ENCODE results near the gene POLE4.

The POLE4 gene

DNA sequence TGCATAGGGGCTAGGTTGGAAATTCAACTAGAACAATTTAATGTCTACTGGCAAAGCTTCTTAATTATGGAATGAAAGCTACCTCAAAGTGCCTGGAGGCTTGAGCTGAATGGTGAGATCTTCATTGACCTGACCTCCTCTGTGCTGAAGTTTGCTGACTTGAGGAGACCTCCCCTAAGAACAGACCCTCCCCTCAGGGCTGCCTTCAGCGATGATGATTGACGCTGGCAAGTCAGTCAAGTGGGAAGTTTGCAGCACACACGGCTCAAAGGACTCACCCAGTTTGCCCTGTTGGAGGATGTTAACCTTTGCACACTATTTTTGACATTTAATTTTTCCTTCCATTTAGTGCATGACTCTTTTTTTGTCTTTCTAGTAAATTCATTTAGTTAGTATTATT is 17.2 kb upstream of the POLE4 start:
- no peak for DNase-seq

DNA sequence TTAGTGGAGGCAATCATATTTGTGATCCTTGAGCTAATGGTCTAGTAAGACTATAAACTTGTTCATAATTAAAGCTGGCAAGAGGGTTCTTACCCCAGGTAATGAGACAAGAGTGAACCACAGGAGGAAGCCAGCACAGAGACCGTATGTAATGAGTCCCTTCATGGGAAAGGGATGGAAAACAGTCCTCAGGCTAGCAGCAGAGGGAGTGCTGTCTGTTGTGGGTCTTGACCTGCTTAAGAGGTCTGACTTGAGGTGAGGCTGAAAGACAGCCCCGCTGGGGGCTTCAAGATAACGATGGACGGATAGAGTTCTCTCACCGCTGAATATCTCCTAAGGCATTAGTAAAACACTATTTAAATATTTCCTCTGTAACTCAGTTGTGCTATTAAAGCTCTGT is 16.2 kb upstream of the POLE4 start:
- DNase-seq = no peak

DNA sequence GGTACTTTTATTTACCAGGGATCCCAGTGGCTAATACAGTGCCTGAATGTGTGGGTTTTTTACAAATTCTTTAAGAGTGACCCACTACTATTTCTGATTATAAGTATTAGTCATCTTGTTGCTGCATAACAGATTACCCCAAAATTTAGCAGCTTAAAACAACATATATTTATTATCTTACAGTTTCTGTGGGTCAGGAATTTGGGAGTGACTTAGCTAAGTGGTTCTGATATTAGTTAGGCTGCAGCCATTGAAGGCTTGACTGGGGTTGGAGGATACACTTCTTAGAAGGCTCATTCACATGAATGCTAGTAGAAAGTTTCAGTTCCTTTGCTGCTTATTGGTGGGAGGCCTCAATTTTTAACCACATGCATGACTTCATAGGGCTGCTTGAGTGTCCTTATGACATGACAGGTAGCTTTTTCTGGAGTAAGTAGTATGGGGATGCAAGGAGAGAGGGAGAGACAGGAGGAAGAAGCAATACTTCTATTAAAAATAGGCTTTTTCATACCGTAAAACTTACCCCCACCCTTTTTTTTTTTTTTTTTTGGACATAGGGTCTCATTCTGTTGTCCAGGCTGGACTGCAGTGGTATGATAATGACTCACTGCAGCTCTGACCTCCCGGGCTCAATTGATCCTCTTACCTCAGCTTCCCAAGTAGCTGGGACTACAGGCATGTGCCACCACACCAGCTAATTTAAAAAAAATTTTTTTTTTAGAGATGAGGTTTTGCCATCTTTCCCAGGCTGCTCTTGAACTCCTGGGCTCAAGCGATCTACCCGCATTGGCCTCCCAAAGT is 13.3 kb upstream of the POLE4 start:
- DNase-seq = no peak

DNA sequence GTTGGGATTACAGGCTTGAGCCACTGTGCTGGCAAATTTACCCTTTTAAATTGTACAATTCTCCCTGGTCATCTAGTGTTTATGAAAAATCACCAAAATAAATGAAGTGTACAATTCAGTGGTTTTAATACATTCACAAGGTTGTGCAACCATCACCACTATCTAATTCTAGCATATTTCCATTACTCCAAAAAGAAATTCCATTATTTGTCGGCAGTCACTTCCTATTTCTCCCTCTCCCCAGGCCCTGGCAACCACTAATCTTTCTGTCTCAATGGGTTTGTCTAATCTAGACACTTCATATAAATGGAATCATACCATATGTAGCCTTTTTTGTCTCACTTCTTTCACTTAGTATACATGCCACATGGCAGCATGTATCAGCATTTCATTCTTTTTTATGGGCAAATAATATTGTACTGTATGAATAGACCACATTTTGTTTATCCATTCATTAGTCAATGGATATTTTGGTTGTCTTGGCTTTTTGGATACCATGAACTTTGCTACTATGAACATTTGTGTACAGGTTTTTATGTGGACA is 12.6 kb upstream of the POLE4 start:
- no peak for DNase-seq

DNA sequence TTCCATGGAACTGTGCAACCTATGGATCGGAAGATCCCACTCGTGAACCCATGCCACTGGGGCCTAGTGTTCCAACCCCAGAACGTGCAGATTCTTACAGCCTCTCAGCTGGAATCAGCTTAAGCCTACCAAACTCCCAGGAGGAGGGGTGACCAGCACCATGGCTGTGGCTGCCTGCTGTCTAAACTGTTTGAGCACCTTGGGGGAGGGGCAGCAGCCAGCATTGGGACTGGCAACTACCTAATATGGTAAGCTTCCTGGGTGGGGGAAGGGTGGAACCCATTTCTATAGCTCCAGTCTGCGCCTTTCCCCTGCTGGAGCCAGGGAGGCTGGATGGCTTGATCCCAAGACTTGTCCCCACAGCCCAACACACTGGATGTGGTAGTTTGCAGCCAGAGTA is 10.7 kb upstream of the POLE4 start:
- DNase-seq = no peak

DNA sequence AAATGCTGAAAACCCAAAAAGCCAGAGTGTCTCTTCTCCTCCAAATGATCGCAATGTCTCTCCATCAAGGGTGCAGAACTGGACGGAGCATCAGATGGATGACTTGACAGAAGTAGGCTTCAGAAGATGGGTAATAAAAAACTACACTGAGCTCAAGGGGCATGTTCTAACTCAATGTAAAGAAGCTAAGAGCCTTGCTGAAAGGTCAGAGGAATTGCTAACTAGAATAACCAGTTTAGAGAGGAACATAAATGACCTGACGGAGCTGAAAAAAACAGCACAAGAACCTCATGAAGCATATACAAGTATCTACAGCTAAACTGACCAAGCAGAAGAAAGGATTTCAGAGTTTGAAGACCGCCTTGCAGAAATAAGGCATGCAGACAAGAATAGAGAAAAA is 9.7 kb upstream of the POLE4 start:
- no peak for DNase-seq

DNA sequence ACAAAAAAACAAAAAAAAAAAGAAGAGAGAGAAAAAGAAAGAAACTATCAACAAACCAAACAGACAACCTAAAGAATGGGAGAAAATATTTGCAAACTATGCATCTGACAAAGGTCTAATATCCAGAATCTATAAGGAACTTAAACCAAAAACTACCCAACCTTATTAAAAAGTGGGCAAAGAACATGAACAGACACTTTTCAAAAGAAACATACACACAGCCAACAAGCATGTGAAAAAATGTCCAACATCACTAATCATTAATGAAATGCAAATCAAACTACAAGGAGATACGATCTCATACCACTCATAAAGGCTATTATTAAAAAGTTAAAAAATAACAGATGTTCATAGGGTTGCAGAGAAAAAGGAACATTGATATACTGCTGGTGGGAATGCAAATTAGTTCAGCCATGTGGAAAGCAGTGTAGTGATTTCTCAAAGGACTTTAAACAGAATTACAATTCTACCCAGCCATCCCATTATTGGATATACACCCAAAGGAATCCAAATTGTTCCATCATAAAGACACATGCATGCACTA is 7.2 kb upstream of the POLE4 start:
- DNase-seq = no peak

DNA sequence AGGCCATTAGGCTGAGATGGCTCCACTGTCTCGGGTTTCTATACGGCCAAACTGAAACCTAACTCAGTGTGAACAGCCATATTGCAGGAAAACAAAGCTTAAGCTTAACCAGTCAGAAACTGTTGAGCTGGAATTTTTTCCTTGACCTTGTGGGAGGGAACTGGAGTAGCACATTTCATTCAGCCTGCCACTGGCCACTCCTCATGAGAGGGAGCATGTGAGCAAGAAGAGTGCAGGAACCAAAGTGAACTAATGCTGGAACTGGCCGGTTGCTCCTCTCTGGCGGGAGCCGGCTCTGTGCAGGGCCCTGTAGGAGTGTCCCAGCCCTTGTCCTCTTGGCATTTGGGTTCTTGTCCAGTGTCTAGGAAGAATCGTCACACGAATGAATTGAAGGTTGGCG is 5.9 kb upstream of the POLE4 start:
- no peak for DNase-seq

DNA sequence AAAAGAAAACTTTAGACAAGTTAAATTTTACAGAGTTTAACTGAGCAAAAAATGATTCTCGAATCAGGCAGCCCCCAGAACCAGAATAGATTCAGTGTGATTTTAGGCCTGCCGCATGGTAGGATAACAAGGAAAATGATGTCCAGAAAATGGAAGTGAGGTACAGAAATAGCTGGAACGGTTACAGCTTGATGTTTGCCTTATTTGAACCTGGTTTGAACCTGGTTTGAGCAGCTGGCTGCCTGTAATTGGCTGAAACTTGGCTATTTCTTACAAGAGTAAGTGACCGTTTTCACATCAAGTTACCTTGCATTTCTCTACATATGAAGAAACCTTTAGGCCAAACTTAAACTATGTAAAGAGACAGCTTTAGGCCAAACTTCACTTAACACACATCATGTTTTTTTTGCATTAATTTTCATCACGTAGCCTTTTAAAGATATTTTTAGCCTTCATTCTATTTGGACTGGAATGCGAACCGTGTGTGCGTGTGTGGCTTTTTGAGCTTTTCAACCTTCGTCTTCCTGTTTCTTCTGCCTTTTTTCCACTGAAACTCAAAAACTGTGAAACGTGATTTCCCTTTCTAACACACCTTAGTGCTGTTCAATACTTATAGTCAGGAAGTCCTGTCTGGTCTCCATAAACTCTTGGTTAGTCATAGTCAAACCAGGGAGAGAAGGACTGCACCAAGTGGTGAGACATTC is 4.5 kb upstream of the POLE4 start:
- no peak for DNase-seq

DNA sequence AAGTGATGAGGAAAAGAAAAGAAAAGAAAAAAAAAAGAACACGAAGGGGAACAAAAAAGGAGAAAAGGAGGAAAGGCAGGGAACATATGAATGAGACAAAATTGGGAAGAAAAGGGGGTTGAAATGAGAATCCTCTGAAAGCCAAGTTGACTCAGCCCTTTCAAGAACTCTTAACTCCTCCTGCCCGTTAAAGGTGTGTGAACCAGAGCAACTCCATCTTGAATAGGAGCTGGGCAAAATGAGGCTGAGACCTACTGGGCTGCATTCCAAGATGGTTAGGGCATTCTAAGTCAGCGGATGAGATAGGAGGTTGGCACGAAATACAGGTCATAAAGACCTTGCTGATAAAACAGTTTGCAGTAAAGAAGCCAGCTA is 4.0 kb upstream of the POLE4 start:
- no peak for DNase-seq

DNA sequence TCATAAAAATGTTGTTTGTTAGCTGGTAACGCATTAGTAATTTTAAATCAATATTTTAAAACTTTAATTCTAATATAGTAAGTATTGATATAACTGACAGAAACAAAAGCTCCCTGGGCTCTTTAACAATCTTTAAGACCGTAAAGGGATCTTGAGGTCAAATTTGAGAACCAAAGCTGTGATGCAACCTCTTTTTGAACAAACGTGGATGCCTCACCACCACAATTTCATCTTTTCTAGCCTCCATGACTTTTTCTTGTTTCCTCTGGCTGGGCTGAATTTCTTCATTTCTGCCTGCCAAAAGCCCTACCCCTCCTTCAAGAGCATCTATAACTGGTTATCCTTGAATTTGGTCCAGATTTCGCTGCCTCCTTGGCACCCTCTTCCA is 563 bp upstream of the POLE4 start:
- no peak for DNase-seq

DNA sequence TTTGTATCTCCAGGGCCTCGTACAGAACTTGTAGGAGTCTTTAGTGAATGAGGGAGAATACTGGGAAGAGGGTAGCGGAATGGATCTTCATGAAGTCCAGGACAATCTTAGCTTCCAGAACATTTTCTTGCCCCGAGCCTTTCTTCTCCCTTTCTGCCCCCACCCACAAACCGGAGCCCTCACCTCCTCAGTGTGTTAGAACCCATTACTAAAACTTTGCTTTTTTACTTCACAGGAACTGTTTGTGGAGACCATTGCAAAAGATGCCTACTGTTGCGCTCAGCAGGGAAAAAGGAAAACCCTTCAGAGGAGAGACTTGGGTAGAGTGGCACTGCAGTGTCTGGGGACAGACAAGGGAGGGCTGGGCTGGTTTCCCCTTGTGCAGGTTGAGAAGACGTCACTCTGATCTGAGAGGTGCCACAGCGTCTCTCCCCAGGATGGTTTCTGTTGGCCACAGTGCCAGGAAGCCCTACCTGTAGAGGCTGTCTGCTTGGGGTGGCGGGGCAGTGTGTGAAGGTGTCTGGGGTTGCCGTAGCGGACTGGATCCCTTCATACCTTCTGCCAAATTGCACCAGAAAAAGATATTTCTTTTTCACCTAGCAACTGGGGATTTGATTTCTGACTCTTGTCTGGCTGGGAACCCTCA is 786 bp downstream of the POLE4 start:
- DNase-seq = peak; percentile 9

DNA sequence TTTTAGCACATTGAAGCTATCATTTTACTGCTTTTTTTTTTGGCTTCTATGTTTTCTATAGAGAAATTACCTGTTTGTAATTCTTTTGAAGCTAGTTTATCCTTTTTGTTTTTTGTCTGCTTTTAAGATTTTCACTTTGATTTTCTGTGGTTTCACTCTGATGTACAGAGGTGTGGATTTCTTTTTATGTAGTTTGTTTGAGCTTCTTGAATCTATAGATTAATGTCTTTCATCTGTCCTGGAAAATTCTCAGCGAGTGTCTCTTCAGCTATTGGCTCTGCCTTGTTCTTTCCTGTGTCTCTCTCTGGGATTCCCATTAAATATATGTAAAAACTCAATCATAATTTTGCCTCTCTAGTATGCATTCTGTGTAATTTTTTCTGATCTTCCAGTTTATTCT is 8.4 kb downstream of the POLE4 start:
- no peak for DNase-seq

DNA sequence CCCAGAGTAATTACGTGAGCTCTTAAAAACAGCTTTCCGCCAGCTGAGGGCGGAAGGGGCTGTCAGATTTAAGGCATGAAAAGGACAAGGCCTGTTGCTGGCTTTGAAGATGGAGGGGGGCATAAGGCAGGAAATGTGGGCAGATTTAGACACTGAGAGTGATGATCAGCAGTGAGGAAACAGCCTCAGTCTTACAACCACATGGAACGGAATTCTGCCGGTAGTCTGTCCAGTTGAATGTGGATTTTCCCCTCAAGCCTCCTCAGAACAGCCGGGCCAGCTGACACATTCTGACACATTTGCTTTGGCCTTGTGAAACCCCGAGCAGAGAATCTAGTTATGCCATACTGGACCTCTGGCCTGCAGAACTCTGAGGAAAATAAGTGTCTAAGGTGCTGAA is 16.6 kb downstream of the POLE4 start:
- DNase-seq = no peak

DNA sequence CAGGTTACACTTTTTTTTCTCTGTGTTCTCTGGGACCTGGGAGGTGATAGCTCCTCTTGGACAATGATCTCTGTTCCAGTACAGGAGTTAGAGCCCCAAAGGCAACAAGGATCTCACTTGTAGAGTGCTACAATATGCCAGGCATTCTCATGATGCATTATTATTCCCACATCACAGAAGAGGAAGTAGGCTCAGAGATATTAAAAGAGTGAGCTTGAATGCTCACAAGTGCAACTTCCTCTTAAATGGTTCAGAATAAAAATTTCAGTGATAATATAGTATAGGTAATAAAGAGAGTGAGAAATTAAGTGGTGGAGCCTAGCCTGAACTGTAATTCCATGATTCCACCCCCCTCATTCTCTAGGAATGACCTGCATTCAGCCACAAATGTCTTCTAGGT is 21.4 kb downstream of the POLE4 start:
- DNase-seq = no peak

DNA sequence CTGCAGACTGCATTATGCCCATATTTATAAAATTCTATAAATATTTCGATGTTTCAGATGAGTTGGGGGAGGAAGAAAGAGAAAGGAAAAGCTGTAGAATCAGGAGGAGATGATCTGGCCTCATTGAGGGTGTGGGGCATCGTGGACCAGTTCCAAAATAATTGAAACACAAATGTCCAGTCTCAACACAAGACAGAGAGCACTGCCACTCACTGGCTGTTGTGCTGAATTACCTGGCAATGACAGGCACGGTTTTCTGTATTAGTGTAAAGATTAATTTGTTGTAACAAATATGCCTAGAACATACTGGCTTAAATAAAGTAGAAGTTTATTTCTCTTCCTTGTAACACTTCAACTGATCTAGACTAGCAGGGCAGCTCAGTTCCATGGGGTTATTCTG is 24.1 kb downstream of the POLE4 start:
- DNase-seq = no peak

DNA sequence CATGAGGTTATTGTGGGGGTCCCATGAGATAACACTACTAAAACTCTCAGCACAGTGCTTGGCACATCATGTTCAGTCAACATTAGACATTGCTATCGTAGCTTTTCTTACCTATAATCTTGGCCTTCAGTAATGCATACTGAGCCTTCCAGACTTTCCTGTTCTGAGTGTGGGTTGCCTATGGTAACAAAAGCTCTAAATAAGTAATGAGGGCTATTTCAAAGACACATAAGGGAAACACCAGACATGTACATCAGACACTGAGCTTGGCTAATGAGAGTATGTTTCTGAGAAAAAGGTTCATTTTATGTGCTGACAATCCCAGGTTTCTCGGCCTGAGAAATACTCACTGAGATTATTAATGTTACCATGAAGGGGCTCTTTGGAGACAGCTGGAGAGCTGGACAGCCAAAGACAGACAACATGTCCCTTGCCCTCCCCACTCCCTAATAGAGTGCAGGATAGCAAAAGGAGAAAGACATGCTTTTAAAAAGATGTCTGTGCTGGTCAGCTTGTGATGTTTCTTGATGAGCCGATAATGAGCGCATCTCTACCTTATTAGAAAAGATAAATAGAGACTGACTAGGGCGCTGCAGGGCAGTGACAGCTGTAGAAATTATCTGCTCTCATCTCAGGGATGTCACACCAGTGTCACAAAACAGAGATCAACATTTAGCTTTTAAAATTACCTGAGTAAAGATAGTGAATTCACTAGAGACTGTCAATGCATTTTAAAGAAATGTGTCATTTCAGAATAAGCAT is 25.4 kb downstream of the POLE4 start:
- no peak for DNase-seq

DNA sequence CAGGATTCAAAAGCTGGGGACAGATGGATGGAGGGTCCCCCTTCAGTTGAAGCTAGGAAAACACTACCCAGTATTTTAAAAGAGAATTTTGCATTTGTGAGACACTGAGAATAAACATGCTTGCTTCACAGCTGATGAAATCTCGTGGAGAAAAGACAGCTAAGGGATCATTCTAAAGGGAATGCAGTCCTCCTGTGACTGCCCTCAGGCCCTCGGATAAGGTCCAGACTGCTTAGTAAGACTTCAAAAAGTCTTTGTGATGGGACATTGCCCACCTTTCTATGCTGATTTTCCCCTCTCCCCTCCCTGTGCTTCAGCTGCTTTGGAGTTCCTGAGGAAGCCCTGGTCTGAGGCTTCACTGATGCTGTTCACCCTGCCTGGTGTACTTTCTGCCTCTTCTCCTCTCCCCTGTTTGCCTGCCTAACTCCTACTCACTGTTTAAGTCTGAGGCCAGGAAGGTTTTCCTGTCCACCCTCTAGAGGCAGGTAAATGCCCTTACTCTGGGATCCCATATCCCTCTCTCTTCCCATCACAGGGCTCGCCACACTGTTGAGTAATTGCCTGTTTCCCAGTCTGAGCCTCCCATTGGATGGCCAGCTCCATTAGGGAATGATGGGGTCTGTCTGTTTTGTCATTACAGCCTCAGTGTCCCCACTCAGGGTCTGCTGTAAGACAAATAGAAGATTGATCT is 26.6 kb downstream of the POLE4 start:
- no peak for DNase-seq

DNA sequence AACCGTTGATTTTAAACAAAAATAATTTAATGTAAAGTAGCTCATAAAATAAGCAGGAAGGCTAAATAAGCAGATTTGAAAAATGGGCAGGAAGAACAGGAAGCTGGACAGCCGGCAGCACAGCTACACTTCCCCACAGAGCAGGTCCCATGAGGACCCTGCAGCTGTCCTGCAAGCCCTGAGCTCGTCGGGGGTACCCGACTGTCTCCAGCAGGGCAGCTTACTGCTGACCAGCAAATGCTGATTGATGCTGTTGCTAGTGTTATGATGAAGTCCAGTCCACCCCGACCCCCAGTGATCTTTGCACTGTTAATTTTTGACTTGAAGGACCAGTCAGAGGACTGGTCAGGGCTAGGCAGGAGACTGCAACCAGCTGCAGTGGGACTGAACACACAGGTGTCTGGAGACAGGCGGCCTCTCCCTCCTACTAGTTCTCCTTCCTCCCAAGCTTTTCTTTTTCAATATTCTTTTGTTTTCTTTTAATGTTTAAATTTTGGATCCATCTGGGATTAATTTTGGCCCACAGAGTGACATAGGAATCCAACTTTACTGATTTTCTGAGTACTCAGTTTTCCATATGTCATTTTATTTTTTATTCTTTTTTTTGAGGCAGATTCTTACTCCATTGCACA is 27.7 kb downstream of the POLE4 start:
- DNase-seq = no peak

DNA sequence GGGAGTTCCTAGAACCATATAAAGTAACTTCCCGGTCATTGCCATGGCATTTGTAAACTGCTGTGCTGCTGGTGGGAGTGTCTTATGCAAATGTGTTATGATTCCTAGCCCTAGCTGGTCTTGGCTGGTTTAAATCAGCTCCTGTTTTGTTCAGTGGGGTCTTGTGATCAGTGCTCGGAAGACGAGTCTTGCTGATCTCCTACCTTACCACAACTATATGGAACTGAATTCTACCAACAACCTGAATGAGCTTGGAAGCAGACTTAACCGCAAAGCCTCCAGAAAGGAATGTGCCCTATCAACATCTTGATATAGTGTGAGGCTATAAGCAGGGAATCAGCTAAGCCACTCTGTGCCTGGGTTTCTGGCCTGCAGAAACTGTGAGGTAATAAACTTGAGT is 33.5 kb downstream of the POLE4 start:
- no peak for DNase-seq

DNA sequence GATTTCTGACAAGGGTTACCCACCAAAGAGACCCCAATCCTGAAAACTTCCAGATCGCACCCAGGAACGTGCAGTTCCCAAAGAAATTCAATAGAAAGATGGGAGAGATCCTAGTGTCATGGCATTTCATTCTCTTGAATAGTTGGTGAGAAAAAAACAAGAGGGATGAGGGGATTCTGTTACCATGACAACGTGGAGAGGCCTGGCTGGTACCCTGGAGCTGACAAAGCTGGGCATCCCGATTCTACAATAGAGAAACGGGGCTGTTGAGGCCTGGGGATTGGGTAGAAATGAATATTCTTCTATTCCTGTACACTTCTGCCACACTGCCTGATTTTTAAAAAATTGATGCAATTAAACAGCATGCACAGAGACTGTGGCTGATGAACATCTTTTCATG is 41.0 kb downstream of the POLE4 start:
- DNase-seq = no peak

DNA sequence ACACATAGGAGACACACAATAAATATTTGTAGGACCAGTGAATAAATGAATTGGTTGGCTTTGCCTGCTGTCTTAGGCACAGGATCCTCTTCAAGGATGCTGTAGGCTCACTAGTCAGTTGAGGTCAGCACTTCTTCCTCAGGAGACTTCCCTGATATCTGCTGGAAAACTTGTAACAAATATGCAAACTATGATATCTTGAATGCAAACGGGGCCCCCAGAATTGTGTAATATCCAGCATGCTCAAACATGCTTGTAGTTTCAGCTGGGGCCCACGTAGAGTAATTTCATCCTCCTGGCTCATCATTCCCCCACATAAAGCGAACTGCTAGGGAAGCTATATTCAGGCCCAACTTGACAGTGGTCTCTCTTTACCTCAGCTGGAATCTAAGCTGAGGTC is 43.6 kb downstream of the POLE4 start:
- DNase-seq = no peak
